Activated naive CD4-positive, alpha-beta T cell treated with anti-CD3 and anti-CD28 coated beads for 36 hours (primary cell): Measurements from ENCODE around the gene KIF20B. TPM values are rescaled to one million over a fixed set of nuclear protein-coding genes. Genes with fewer than 3 reads are reported as not detected.
A peak's percentile ranks its signal among the peaks of the same experiment; 100 is the strongest.

Experiments used
- CTCF ChIA-PET: fragments of 350-600 bp; sonication (Branson Sonifier 250); formaldehyde crosslinking; loops from one replicate; lab custom pipeline; 2021; ENCODE audit warnings: antibody characterized with exemption; lab: Charles Lee
- DNase-seq: peaks from one replicate; pipeline ENCODE4 v3.0.0-alpha.2; 2020
- H3K27ac Mint-ChIP-seq: one replicate; pipeline ENCODE4 v1.8.0; 2021; ENCODE audit warnings: mild to moderate bottlenecking, mixed read lengths
- H3K27me3 Mint-ChIP-seq: one replicate; pipeline ENCODE4 v1.8.0; 2021; ENCODE audit warnings: low read depth, mixed read lengths
- H3K36me3 Mint-ChIP-seq: one replicate; pipeline ENCODE4 v1.8.0; 2021; ENCODE audit warnings: low read depth, mixed read lengths
- H3K4me1 Mint-ChIP-seq: one replicate; pipeline ENCODE4 v1.8.0; 2021; ENCODE audit warnings: low read depth, mixed read lengths
- H3K4me3 Mint-ChIP-seq: one replicate; pipeline ENCODE4 v1.8.0; 2021; ENCODE audit warnings: mild to moderate bottlenecking, moderate library complexity, mixed read lengths
- H3K9me3 Mint-ChIP-seq: one replicate; pipeline ENCODE4 v1.8.0; 2021; ENCODE audit warnings: mixed read lengths
- intact Hi-C: fragments of 100-400 bp; cut with micrococcal nuclease; formaldehyde crosslinking; loops from one replicate; pipeline ENCODE4 v1.15.1; 2023
- total RNA-seq, 2 experiments: library from RNA; stranded (reverse); gene quantifications; one replicate each; pipeline ENCODE4 v1.2.3, GENCODE V29; 2021

The KIF20B gene, protein sequence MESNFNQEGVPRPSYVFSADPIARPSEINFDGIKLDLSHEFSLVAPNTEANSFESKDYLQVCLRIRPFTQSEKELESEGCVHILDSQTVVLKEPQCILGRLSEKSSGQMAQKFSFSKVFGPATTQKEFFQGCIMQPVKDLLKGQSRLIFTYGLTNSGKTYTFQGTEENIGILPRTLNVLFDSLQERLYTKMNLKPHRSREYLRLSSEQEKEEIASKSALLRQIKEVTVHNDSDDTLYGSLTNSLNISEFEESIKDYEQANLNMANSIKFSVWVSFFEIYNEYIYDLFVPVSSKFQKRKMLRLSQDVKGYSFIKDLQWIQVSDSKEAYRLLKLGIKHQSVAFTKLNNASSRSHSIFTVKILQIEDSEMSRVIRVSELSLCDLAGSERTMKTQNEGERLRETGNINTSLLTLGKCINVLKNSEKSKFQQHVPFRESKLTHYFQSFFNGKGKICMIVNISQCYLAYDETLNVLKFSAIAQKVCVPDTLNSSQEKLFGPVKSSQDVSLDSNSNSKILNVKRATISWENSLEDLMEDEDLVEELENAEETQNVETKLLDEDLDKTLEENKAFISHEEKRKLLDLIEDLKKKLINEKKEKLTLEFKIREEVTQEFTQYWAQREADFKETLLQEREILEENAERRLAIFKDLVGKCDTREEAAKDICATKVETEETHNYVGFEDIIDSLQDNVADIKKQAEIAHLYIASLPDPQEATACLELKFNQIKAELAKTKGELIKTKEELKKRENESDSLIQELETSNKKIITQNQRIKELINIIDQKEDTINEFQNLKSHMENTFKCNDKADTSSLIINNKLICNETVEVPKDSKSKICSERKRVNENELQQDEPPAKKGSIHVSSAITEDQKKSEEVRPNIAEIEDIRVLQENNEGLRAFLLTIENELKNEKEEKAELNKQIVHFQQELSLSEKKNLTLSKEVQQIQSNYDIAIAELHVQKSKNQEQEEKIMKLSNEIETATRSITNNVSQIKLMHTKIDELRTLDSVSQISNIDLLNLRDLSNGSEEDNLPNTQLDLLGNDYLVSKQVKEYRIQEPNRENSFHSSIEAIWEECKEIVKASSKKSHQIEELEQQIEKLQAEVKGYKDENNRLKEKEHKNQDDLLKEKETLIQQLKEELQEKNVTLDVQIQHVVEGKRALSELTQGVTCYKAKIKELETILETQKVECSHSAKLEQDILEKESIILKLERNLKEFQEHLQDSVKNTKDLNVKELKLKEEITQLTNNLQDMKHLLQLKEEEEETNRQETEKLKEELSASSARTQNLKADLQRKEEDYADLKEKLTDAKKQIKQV (N-terminal part only)
- total RNA-seq = 10 to 100 TPM; 67.2 to 70.3 TPM

DNA sequence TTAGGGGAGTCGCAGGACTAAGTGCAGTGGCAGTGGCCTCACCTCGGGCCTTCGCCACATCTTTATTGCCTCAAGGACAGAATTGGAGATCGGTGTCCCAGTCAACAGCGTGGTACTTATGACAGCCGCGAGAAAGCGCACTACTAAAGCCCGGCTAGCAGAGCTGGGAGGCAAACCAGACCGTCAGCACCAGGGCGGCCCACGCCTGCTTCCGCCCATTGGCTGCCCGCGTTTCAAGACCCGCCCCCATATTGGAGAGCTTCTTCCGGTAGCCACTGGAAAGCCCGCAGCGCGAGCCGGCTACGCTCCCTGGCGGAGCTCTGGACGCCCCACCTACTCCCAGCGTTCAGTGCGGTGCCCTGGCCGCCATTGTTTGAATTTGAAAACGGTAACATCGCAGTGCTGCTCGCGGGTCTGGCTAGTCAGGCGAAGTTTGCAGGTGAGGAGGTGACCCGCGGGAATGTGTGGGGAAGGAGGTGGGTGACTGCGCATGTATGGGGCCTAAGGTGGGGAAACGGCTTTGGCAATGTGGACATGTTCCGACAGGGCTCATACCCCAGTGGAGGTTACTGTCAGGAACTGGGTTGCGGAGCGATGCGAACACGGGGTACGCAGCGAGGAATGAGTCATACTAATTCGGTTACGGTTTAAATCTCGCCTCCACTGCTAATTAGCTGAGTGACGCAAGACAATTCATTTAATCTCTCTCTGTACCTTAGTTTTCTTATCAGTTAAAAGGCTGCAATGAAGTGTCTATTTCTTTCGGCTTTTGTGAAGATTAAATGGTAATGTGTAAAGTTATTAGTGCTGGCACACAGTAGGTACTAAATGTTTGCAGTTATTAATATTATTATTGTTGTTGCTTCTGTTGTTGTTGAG is at the start of gene KIF20B:
KIF20B (plus strand) TSS at position 349 of the 879 bp plus-strand sequence. CDS start 3,705 bp downstream, outside the sequence.
- Mint-ChIP-seq H3K27ac (peak within 1 kb of the TSS; percentile 97), H3K4me3 (peak within 1 kb of the TSS; percentile 90), H3K27me3 (no peaks in the 10 kb centered on the region), H3K36me3 (peaks cover 17% of the 10 kb centered on the region), H3K9me3 (no peaks in the 10 kb centered on the region), H3K4me1 (peaks cover 34% of the 10 kb centered on the region)
- intact Hi-C loops = loop anchor here (1.0 to 2.0 kb wide), 9 partner anchors 57 to 1170 kb away; partner anchors contain the start of genes FAS, LIPA and RPP30
- DNase-seq = peak; percentile 97
- CTCF ChIA-PET = interaction anchor here (0.6 to 1.5 kb wide), 4 partner anchors 12 to 613 kb away, joined by 3 to 4 read pairs (median 3); no protein-coding TSS in a partner anchor

DNA sequence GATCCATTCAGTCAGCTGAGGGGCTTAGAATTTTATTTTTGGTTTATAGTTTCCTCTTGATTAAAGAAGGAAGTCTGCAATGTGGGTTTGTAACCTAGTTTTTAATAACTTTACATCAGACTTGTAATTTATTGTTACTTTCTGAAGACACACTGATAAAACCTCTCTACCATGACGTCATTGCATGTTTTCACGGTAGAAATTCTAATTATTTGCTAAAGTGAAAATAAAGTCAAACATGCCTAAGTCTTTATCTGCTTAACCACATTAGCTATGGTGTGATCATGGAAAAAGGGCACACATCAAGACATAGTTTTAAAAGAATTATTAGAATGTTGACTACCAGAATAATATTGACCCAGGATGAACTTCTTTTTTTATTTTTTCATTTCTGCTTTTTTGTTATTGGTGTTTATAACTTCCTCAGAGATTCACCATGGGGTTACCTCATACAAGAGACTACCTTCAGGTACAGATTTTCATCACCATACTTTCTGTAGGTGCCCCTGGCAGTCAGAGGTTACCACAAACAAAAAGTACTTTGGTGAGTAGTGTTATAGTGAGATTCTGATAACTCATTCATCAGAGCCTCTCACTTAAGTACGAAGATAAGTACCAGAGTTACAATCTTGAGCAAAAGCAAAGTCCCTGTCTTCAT is 49.3 kb upstream of the KIF20B start:
- CTCF ChIA-PET = no interaction called here
- intact Hi-C loops = no loop called here
- H3K9me3 Mint-ChIP-seq = peaks cover 4% of the 10 kb centered on the region

DNA sequence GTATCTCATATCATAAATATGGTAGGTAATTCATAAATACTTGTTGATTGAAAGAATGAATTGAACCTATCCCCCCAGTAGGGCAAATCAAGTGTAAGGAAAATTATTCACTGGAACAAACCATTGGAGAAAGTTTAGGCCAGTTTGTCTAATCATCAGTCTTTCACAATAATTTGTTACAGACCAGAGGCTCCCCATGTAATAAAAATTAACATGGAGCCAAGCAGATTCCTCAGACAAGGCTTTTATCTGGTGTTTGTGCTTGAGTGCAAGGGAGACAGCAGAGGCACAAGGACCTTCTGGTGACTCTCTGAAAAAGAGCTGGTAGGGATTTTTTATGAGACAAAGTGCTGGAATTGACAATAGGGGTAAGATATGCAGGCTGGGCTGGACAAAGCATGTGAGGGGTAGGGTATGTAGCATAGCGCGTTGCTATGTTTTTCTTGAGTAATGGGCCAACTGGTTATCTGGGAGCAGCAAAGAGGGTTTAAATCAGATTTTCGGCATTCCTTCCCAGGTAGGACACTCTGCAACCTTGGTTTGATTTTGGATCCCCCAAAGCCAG is 48.5 kb upstream of the KIF20B start:
- H3K4me3 Mint-ChIP-seq = no peak overlapping the region
- H3K36me3 Mint-ChIP-seq = no peaks in the 10 kb centered on the region
- no peaks in the 10 kb centered on the region for H3K27me3 Mint-ChIP-seq
- peaks cover 4% of the 10 kb centered on the region for H3K9me3 Mint-ChIP-seq
- CTCF ChIA-PET = no interaction called here
- DNase-seq = no peak
- no peak overlapping the region for H3K27ac Mint-ChIP-seq
- intact Hi-C loops = no loop called here
- no peaks in the 10 kb centered on the region for H3K4me1 Mint-ChIP-seq

More for the DNA sequence above, 49.3 kb upstream of the KIF20B start:
- Mint-ChIP-seq H3K36me3 (no peaks in the 10 kb centered on the region), H3K4me3 (no peak overlapping the region), H3K27me3 (no peaks in the 10 kb centered on the region), H3K4me1 (no peaks in the 10 kb centered on the region), H3K27ac (no peak overlapping the region)
- no peak for DNase-seq

DNA sequence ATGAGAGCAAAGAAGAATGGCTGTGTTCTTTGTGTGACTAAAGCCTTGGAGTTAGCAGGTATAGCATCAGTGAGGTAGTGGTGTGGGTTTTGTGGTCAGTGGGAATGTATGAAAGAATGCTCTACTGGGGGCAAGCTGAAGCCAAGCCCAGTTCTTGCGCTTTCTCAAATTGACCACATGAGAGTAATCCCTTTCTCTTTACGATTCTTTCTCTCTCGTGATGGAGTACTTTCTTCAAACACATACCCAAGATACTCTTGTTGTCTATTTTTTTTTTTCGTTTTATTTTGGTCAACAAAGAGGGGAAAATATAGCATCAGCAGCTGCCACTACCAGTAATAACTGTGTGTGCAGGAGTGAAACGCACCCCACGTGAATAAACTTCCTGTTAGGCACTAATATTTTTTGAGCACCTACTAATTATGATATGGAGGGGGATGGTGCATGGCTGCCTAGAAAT is 48.0 kb upstream of the KIF20B start:
- Mint-ChIP-seq H3K27ac (no peak overlapping the region), H3K9me3 (peaks cover 4% of the 10 kb centered on the region), H3K4me3 (no peak overlapping the region), H3K36me3 (no peaks in the 10 kb centered on the region), H3K27me3 (no peaks in the 10 kb centered on the region), H3K4me1 (no peaks in the 10 kb centered on the region)
- DNase-seq = no peak
- CTCF ChIA-PET = interaction anchor here (0.6 kb wide), 1 partner anchor 391 kb away, joined by 3 read pairs; no protein-coding TSS in a partner anchor
- intact Hi-C loops = no loop called here

DNA sequence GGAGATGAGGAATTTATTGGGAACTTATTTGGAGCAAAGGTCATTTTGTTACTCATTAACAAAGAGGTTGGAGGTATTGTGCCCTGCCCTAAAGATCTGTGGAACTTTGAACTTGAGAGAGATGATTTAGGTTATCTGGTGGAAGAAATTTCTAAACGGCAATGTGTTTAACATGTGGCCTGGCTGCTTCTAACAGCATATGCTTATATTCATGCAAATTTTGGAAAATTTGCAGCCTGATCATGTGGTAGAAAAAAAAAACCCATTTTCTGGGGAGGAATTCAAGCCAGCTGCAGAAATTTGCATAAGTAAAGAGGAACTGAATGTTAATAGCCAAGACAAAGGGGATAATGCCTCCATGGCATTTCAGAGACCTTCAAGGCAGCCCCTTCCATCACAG is 45.7 kb upstream of the KIF20B start:
- no peak overlapping the region for H3K27ac Mint-ChIP-seq
- H3K4me1 Mint-ChIP-seq = no peaks in the 10 kb centered on the region
- no peaks in the 10 kb centered on the region for H3K36me3 Mint-ChIP-seq
- CTCF ChIA-PET = interaction anchor here (0.9 kb wide), 1 partner anchor 263 kb away, joined by 3 read pairs; the partner anchor contains the start of gene IFIT1
- H3K27me3 Mint-ChIP-seq = no peaks in the 10 kb centered on the region
- H3K9me3 Mint-ChIP-seq = peaks cover 4% of the 10 kb centered on the region
- intact Hi-C loops = no loop called here
- H3K4me3 Mint-ChIP-seq = no peak overlapping the region
- no peak for DNase-seq

DNA sequence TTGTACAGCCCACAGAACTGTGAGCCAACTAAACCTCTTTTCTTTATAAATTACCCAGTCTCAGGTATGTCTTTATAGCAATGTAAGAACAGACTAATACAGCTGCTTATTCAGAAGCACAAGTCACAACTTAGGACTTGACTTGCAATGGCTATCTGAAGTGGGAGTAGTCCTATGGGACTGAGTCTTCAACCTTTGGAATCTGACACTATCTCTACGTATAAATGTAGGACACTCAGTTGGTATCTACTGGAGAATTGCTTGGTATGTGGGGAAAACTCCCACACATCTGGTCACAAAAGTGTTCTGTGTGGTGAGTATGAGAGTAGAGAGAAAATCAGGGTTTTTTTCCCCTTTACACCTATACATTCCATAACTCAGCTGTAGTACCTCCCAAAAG is 44.1 kb upstream of the KIF20B start:
- DNase-seq = no peak
- Mint-ChIP-seq H3K9me3 (peaks cover 4% of the 10 kb centered on the region), H3K27me3 (no peaks in the 10 kb centered on the region), H3K27ac (no peak overlapping the region), H3K36me3 (no peaks in the 10 kb centered on the region), H3K4me3 (no peak overlapping the region), H3K4me1 (no peaks in the 10 kb centered on the region)
- CTCF ChIA-PET = no interaction called here
- intact Hi-C loops = no loop called here

DNA sequence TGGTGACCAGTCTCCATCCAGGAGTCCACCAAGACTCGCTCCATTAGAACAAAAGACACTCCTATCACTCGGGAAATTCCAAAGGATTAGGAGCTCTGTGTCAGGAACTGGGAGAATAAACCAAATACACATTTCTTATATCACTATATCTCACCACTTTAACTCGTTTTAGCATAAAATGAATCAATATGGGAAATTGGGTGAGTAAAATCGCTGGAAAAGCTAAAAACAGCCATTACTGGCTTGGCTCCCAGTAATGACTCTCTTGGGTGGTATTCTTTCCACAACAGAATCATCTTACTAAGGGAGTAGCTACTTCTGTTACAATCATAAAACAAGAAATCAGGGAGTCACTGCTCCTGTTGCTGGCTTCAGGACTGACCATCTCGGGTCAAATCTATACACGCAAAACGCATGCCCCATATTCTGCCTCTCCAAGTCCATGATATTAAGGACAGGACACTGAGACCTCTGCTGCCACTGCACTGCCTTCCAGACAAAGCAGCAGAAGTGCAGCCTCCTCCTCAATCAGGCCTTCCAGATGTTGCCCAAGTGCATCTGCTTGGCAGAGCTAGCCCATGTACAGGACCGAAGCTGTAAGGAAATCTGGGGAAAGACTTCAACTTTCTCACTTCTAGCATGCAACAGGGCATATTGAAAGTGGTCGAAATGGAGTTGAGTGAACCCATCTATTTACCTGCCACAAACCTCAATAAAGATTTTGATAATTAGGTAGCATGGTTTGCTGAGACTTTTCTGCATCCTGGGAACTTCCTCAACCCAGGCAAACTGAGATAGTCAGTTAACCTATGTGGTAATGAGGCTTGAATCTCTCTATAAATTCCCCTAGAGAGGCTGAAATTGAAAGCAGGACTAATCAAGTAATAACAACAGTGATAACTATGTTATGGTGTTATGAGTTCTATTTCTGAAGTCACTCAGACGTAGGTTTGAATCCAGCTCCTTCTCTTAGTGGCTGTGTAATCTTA is 42.0 kb upstream of the KIF20B start:
- Mint-ChIP-seq H3K27me3 (no peaks in the 10 kb centered on the region), H3K27ac (no peak overlapping the region), H3K4me3 (no peak overlapping the region), H3K4me1 (no peaks in the 10 kb centered on the region), H3K36me3 (no peaks in the 10 kb centered on the region), H3K9me3 (peaks cover 4% of the 10 kb centered on the region)
- intact Hi-C loops = no loop called here
- no peak for DNase-seq
- CTCF ChIA-PET = interaction anchor here (0.6 to 1.4 kb wide), 3 partner anchors 25 to 337 kb away, joined by 3 read pairs; no protein-coding TSS in a partner anchor

DNA sequence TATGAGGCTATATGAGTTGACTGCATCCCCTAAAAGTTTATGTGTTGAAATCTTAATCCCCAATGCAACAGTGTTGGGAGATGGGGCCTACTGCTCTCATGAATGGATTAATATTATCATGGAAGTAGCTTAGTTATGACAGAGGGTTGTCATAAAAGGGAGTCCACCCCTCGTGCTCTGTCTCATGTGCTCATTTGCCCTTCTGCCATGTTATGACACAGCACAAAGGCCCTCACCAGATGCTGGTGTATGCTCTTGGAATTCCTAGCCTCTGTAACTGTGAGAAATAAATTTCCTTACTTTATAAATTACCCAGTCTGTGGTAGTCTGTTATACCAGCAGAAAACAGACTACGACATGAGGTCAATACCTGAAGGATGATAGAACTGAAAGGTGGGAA is 38.8 kb upstream of the KIF20B start:
- H3K27me3 Mint-ChIP-seq = no peaks in the 10 kb centered on the region
- DNase-seq = no peak
- CTCF ChIA-PET = no interaction called here
- no peaks in the 10 kb centered on the region for H3K36me3 Mint-ChIP-seq
- no peak overlapping the region for H3K4me3 Mint-ChIP-seq
- H3K27ac Mint-ChIP-seq = no peak overlapping the region
- H3K9me3 Mint-ChIP-seq = no peaks in the 10 kb centered on the region
- intact Hi-C loops = no loop called here
- no peaks in the 10 kb centered on the region for H3K4me1 Mint-ChIP-seq

DNA sequence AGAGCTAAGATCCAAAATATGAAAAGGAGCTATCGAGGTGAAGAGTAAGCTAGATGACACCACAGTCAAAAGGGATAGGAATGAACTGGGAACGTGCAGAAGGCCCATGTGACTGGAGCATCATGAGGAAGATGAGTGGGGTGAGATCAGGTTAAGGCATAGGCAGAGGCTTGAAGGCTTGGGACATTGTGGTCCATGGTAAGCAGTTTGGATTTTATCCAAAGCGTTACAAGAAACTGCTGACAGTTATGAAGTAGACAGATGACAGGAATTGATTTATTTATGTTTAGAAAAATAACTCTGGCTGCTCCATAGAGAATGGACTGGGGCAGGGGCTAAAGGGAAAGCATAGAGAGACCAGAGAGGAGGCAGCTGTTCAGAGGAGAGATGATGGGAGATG is 38.2 kb upstream of the KIF20B start:
- H3K36me3 Mint-ChIP-seq = no peaks in the 10 kb centered on the region
- DNase-seq = no peak
- CTCF ChIA-PET = no interaction called here
- no peaks in the 10 kb centered on the region for H3K27me3 Mint-ChIP-seq
- H3K27ac Mint-ChIP-seq = no peak overlapping the region
- intact Hi-C loops = no loop called here
- H3K9me3 Mint-ChIP-seq = no peaks in the 10 kb centered on the region
- no peaks in the 10 kb centered on the region for H3K4me1 Mint-ChIP-seq
- H3K4me3 Mint-ChIP-seq = no peak overlapping the region

DNA sequence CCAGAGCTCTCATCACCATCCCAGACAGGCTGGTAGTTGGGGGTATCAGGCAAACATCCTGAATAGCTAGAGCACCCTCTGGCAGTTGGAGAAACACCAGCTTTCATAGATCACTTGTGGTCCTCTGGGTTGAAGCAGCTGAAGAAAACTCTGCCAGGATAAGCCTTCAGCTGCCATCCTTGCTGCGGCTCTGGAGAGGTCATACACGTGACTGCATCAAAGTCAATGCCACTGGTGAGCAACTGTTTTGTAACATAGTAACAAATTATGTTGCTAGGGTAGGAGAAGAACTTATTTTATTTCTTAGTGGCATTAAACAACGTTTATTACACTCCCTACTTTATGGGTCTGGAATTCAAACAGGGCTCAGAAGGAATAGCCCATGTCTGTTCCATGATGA is 37.2 kb upstream of the KIF20B start:
- no peaks in the 10 kb centered on the region for H3K9me3 Mint-ChIP-seq
- no peaks in the 10 kb centered on the region for H3K4me1 Mint-ChIP-seq
- CTCF ChIA-PET = interaction anchor here (0.9 kb wide), 1 partner anchor 266 kb away, joined by 4 read pairs; no protein-coding TSS in a partner anchor
- H3K36me3 Mint-ChIP-seq = no peaks in the 10 kb centered on the region
- no peak overlapping the region for H3K27ac Mint-ChIP-seq
- no peaks in the 10 kb centered on the region for H3K27me3 Mint-ChIP-seq
- no peak overlapping the region for H3K4me3 Mint-ChIP-seq
- no peak for DNase-seq
- intact Hi-C loops = no loop called here
